ENCODE measurements around the gene CYP27B1.

- no peak for TF ChIP-seq TCF12 (IDR thresholded peaks at IDR 0.05; ENCODE audit: low read depth)
- TF ChIP-seq MAX (IDR thresholded peaks at IDR 0.05) = no peak
- TF ChIP-seq RAD21 (IDR thresholded peaks at IDR 0.05; ENCODE audit: low read depth) = no peak
- TF ChIP-seq YY1 (IDR thresholded peaks at IDR 0.05; ENCODE audit: low read depth) = no peak
- no peak for TF ChIP-seq CREB1 (IDR thresholded peaks at IDR 0.05; ENCODE audit: low read depth)
- no peak for TF ChIP-seq ZBTB7A (IDR thresholded peaks at IDR 0.05; ENCODE audit: low read depth)
- TF ChIP-seq TAF1 (IDR thresholded peaks at IDR 0.05; ENCODE audit: low read depth) = no peak
Observed at GRCh38 chr12:57739387-57739786, 27.5 kb downstream of the CYP27B1 start.

Data from Ishikawa (cell line).